GM12878 (cell line): ENCODE data around the gene SRP68. TPM values are rescaled to one million over a fixed set of nuclear protein-coding genes. Genes with fewer than 3 reads are reported as not detected.

Source experiments
- ATAC-seq: fragments of 200-7000 bp; cut with Tn5 transposase; 3 replicates; pipeline ENCODE4 v1.9.1; 2020; ENCODE audit warnings: mild to moderate bottlenecking, moderate library complexity
- BruUV-seq: library from RNA; stranded (reverse); fragments of 400-500 nt; replicated peaks from 2 replicates; lab custom pipeline; 2021; lab: Mats Ljungman, UMichigan
- CTCF ChIA-PET: fragments of 300-600 bp; sonication (Branson Sonifier 250); formaldehyde crosslinking; extraction: SDS; loops from one replicate; lab custom pipeline; 2021; ENCODE audit warnings: inconsistent platforms; lab: Yijun Ruan, JAX
- POLR2A ChIA-PET: fragments of 350-600 bp; formaldehyde crosslinking; extraction: SDS; loops from one replicate; lab custom pipeline; 2021; ENCODE audit warnings: inconsistent platforms; lab: Charles Lee
- RAD21 ChIA-PET: fragments of 300-600 bp; sonication (Branson Sonifier 250); formaldehyde crosslinking; loops from one replicate; lab custom pipeline; 2023; ENCODE audit warnings: antibody characterized with exemption; ENCODE audit not compliant: unreplicated experiment; lab: Charles Lee
- SMC1A ChIA-PET: fragments of 300-600 bp; sonication (Branson Sonifier 250); formaldehyde crosslinking; loops from one replicate; lab custom pipeline; 2023; ENCODE audit not compliant: unreplicated experiment, uncharacterized antibody; lab: Charles Lee
- DNase-seq: peaks from one replicate; pipeline ENCODE4 v3.0.0-alpha.2; 2011; ENCODE audit warnings: low read depth, low spot score
- FAIRE-seq: peaks from 3 replicates; lab custom pipeline; 2011; peaks lifted over from hg19 to GRCh38; lab: Jason Lieb, UNC
- H2AFZ ChIP-seq: 2 replicates; pipeline ENCODE4 v1.6.0; 2011; ENCODE audit warnings: low read depth, low read length, control low read depth; ENCODE audit not compliant: control insufficient read depth
- H3K27ac ChIP-seq: 2 replicates; pipeline ENCODE4 v1.5.1; 2011; ENCODE audit warnings: control low read depth; ENCODE audit not compliant: control insufficient read depth, insufficient read depth
- H3K27me3 ChIP-seq, 2 experiments: replicated peaks in 1 of 2; 2 replicates each; pipeline versions ENCODE4 v1.6.0 to v1.6.1; 2011; ENCODE audit warnings: low read length in 1 of 2; ENCODE audit not compliant: control insufficient read depth in 2 of 2, insufficient read depth in 2 of 2
- H3K36me3 ChIP-seq, 2 experiments: 2 replicates each; pipeline ENCODE4 v1.5.1; 2011; ENCODE audit warnings: low read length in 1 of 2; ENCODE audit not compliant: control insufficient read depth in 2 of 2, insufficient read depth in 2 of 2
- H3K4me1 ChIP-seq: 2 replicates; pipeline ENCODE4 v1.6.1; 2011; ENCODE audit warnings: mild to moderate bottlenecking, low read length, moderate library complexity, mixed read lengths; ENCODE audit not compliant: control insufficient read depth, insufficient read depth
- H3K4me2 ChIP-seq: 2 replicates; pipeline ENCODE4 v1.6.0; 2011; ENCODE audit warnings: control low read depth; ENCODE audit not compliant: control insufficient read depth, insufficient read depth
- H3K4me3 ChIP-seq: fragments of 200-600 bp; sonication (generic); 2 replicates; pipeline ENCODE4 v1.5.1; 2016
- H3K79me2 ChIP-seq: 2 replicates; pipeline ENCODE4 v1.6.0; 2011; ENCODE audit warnings: low read length; ENCODE audit not compliant: control insufficient read depth, insufficient read depth
- H3K9ac ChIP-seq: 2 replicates; pipeline ENCODE4 v1.8.0; 2011; ENCODE audit warnings: low read length, control low read depth, mixed read lengths; ENCODE audit not compliant: control insufficient read depth, insufficient read depth
- H3K9me3 ChIP-seq: replicated peaks from 3 replicates; pipeline ENCODE4 v1.5.1; 2011; ENCODE audit warnings: mild to moderate bottlenecking, low read length; ENCODE audit not compliant: control insufficient read depth, insufficient read depth
- H4K20me1 ChIP-seq: 2 replicates; pipeline ENCODE4 v1.6.0; 2011; ENCODE audit not compliant: control insufficient read depth, insufficient read depth
- JUND ChIP-seq: IDR thresholded peaks from 2 replicates; pipeline ENCODE4 v1.6.1; 2012; ENCODE audit warnings: low read depth, mild to moderate bottlenecking, low read length, improper control_type of control experiment, moderate library complexity
- PBX3 ChIP-seq: IDR thresholded peaks from 2 replicates; pipeline ENCODE4 v1.6.1; 2011; ENCODE audit warnings: mild to moderate bottlenecking, low read depth, low read length, moderate library complexity; ENCODE audit not compliant: insufficient replicate concordance
- RCOR1 ChIP-seq: conservative IDR thresholded peaks from 2 replicates; pipeline ENCODE4 v1.6.1; 2012; ENCODE audit warnings: low read depth, low read length, improper control_type of control experiment
- RELB ChIP-seq: fragments of 450-650 bp; IDR thresholded peaks from 2 replicates; pipeline ENCODE4 v1.6.1; 2017; ENCODE audit warnings: low read depth, mild to moderate bottlenecking, moderate library complexity
- SUPT20H ChIP-seq: IDR thresholded peaks from 2 replicates; pipeline ENCODE4 v1.6.1; 2011; ENCODE audit warnings: low read depth, mild to moderate bottlenecking, low read length, moderate library complexity, borderline replicate concordance; ENCODE audit not compliant: control insufficient read depth
- ZNF24 ChIP-seq: fragments of 450-650 bp; IDR thresholded peaks from 2 replicates; pipeline ENCODE4 v1.6.1; 2017; ENCODE audit warnings: antibody characterized with exemption, mild to moderate bottlenecking
- ZNF274 ChIP-seq: IDR thresholded peaks from one replicate; pipeline ENCODE4 v1.8.0; 2011; ENCODE audit not compliant: insufficient read length, insufficient read depth
- ZNF384 ChIP-seq: IDR thresholded peaks from 2 replicates; pipeline ENCODE4 v1.6.1; 2012; ENCODE audit warnings: low read depth, mild to moderate bottlenecking, low read length, improper control_type of control experiment, borderline replicate concordance
- ZNF687 ChIP-seq: fragments of 450-650 bp; IDR thresholded peaks from 2 replicates; pipeline ENCODE4 v1.6.1; 2017; ENCODE audit warnings: mild to moderate bottlenecking, moderate library complexity
- WGBS: methylation state at CpG from one replicate; pipeline ENCODE4 v1.1.6; 2016; ENCODE audit warnings: low lambda C conversion rate; ENCODE audit not compliant: insufficient replicate concordance, insufficient coverage; ENCODE audit errors: missing lambda C conversion rate; 5-methylcytosine and 5-hydroxymethylcytosine counted together
- in situ Hi-C: fragments of 300-500 bp; cut with MboI; formaldehyde crosslinking; loops from 9 replicates; pipeline ENCODE4 v1.14.3; 2018; ENCODE audit warnings: mixed read lengths
- intact Hi-C: fragments of 100-400 bp; cut with micrococcal nuclease; formaldehyde crosslinking; loops from one replicate; pipeline ENCODE4 v1.14.2; 2022; ENCODE audit not compliant: unreplicated experiment
- polyA plus RNA-seq, 11 experiments: library from polyadenylated mRNA; depleted of rRNA in 4 of 11; unstranded in 6 of 11; stranded (reverse) in 5 of 11; fragments of >200 nt; fragmentation: Nextera tagmentation in 4 of 11; fragmentation: Illumina TruSeq in 1 of 11; extraction: Ambion mirVana in 4 of 11; extraction: Trizol in 1 of 11; gene quantifications; 1 replicate in 1 of 11; 2 replicates in 10 of 11; pipeline versions ENCODE4 v1.2.1 to v1.2.3, GENCODE V29; 2011 to 2016; ENCODE audit warnings: inconsistent platforms in 2 of 11, missing spikeins in 2 of 11, low read depth in 1 of 11
- total RNA-seq, 4 experiments: library from RNA; depleted of rRNA in 3 of 4; stranded (reverse); fragments of >200 nt in 3 of 4; fragmentation: Illumina TruSeq in 1 of 4; extraction: Trizol in 1 of 4; gene quantifications; 2 replicates each; pipeline versions ENCODE4 v1.2.1 to v1.2.3, GENCODE V29; 2013 to 2021
- TF ChIP-seq, protein P1 (sequence below): fragments of 450-650 bp; IDR thresholded peaks from 2 replicates; pipeline ENCODE4 v1.6.1; 2017; ENCODE audit warnings: mild to moderate bottlenecking, moderate library complexity

The SRP68 gene
- total and polyA plus RNA-seq, 10 of the 15 experiments (the other 5 are each of a cell fraction or from before 2014, with no cell fraction given), result 24.7 to 89.7 (median 62.7) TPM

- 59% methylated on average over 26 of the region's 26 CpGs for WGBS
- FAIRE-seq, result no peak
These were observed 57.4 kb downstream of the SRP68 start for GRCh38 chr17:76014925-76015261.

More at GRCh38 chr17:76014925-76015261, 57.4 kb downstream of the SRP68 start:
- no peaks in the 10 kb centered on the region for H3K36me3 ChIP-seq
- ChIA-PET RAD21 (interaction anchor here (0.6 to 2.7 kb wide), 8 partner anchors 91 to 301 kb away, joined by 3 to 18 read pairs (median 4); partner anchors contain the start of gene MRPL38), SMC1A (interaction anchor here (1.1 to 1.7 kb wide), 5 partner anchors 12 to 264 kb away, joined by 3 to 8 read pairs (median 7); no protein-coding TSS in a partner anchor), POLR2A (no interaction called here), CTCF (interaction anchor here (0.6 to 6.1 kb wide), 37 partner anchors 14 to 382 kb away, joined by 3 to 70 read pairs (median 5); partner anchors contain the start of genes CDK3, EXOC7, FBF1 and MRPL38)
- in situ Hi-C loops, result loop anchor here (5.0 kb wide), 1 partner anchor 277 kb away; no protein-coding TSS in a partner anchor
- H3K27ac ChIP-seq, result no peak overlapping the region
- no peaks in the 10 kb centered on the region for H3K27me3 ChIP-seq
- no peak overlapping the region for H3K4me2 ChIP-seq
- no peaks in the 10 kb centered on the region for H3K9me3 ChIP-seq
- H3K9ac ChIP-seq, result no peak overlapping the region
- H3K4me1 ChIP-seq, result no peaks in the 10 kb centered on the region
- TF ChIP-seq RELB (no peak), ZNF274 (no peak), RCOR1 (no peak), JUND (no peak), PBX3 (no peak), ZNF384 (no peak), ZNF687 (no peak), SUPT20H (no peak), ZNF24 (no peak)
- TF ChIP-seq, protein P1, sequence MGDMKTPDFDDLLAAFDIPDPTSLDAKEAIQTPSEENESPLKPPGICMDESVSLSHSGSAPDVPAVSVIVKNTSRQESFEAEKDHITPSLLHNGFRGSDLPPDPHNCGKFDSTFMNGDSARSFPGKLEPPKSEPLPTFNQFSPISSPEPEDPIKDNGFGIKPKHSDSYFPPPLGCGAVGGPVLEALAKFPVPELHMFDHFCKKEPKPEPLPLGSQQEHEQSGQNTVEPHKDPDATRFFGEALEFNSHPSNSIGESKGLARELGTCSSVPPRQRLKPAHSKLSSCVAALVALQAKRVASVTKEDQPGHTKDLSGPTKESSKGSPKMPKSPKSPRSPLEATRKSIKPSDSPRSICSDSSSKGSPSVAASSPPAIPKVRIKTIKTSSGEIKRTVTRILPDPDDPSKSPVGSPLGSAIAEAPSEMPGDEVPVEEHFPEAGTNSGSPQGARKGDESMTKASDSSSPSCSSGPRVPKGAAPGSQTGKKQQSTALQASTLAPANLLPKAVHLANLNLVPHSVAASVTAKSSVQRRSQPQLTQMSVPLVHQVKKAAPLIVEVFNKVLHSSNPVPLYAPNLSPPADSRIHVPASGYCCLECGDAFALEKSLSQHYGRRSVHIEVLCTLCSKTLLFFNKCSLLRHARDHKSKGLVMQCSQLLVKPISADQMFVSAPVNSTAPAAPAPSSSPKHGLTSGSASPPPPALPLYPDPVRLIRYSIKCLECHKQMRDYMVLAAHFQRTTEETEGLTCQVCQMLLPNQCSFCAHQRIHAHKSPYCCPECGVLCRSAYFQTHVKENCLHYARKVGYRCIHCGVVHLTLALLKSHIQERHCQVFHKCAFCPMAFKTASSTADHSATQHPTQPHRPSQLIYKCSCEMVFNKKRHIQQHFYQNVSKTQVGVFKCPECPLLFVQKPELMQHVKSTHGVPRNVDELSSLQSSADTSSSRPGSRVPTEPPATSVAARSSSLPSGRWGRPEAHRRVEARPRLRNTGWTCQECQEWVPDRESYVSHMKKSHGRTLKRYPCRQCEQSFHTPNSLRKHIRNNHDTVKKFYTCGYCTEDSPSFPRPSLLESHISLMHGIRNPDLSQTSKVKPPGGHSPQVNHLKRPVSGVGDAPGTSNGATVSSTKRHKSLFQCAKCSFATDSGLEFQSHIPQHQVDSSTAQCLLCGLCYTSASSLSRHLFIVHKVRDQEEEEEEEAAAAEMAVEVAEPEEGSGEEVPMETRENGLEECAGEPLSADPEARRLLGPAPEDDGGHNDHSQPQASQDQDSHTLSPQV, result no peak
- DNase-seq (no peak), ATAC-seq (no peak)
- H3K4me3 ChIP-seq, result no peak overlapping the region
- intact Hi-C loops, result loop anchor here (1.0 to 2.0 kb wide), 3 partner anchors 92 to 284 kb away; no protein-coding TSS in a partner anchor
- BruUV-seq, result no TSS peak
- no peaks in the 10 kb centered on the region for H3K79me2 ChIP-seq
- no peaks in the 10 kb centered on the region for H4K20me1 ChIP-seq
- no peak overlapping the region for H2AFZ ChIP-seq
